IPS DF 19.7 (cell line): ENCODE data around the gene RPS6KL1.

ENCODE experiments used
- DNase-seq: peaks from one replicate; pipeline ENCODE4 v3.0.0-alpha.2; 2013; ENCODE audit warnings: low read depth, low spot score

The RPS6KL1 gene

DNA sequence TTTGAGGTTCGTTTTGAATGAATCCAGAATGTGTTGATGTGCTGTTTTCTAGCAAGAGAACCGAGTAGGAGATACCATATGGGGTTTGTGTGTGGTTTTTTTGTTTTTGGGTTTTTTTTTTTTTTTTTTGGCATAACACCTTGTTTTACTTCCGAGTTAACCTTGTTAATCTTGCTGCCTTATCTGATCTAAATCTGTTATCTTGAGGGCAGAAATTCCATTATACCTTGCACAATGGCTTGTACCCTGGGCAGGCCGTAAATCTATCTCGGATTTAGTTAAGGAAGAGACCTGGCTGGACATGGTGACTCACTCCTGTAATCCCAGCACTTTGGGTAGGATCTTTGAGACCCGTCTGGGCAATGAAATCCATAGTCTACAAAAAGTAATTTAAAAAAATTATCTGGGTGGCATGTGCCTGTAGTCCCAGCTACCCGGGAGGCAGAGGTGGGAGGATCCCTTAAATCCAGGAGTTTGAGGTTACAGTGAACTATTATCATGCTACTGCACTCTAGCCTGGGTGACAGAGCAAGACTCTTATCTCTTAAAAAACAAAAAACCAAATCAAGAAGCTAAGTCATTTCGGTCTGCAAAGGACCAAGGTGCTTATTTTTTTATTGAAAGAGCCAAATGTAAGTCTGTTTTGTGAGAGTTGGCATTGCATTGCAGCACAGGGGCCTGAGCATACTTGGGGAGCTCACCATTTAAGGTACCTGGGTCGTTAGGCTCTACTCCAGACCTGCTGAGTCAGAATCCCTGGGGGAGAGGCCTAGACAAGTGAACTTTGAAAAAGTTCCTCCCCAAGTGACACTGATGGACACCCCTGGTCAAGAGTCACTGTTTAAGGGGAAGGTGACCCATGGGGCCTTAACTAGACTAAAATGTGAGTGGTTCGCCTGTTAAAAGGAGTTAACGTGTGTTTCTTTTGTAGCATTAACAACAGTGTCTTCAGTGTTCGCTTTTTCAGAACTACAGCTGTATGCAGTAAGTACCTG, 34.6 kb downstream of the RPS6KL1 start:
- DNase-seq: no peak

DNA sequence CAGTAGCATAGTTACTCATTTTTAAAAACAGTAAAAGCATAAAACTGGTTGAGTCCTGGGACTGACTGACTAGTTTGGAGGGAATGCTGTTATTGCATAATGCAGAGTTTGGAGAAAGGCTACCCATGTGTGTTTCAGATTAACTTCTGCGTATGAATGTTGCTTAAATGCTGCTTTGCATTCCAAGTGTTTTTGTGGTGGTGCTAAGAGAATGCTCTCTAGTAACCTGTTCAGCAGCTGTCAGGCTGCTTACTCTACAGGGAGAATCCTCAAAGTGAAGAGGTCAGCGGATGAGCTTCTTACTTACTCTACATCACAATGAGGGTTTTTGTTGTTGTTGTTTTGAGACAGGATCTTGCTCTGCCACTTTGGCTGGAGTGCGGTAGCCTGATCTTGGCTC, 37.1 kb downstream of the RPS6KL1 start:
- peak; percentile 78 for DNase-seq

DNA sequence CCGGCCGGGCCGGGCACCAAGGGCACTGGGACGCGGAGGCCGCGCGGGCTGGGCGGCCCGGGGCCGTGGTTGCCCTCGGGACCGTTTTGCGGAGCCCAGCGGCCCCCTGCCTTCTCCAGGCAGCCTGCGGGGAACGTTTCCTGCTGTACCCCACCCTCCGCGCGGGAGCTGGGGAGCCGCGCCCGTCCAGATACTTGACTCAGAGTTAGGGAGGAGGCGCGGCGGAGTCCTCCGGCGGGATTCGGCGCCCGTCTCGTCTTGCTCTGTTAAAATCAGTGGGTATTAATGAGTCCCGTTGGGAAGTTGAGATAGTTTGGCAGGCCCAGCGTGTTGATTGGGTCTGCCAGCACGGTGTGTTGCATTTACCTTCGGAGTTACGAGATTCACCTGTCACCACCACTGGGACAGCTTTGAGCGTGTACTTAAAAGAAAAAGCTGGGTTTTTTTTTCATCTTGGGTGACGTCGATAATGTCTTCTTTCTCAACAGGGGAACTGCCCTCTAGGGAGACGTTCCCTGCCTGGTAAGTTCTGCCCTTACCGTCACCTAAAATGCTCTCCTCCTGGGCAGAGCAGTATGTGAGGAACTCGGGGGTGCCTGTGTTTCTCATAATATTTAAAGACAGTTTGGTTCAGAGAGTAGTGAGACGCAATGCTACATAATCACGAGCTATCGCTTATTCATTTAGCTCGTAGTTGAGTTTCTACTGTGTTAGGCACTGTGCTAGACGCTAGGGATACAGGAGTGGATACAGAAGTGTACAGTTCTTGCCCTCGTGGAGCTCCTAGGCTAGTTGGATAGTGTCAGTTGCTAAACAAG, 40.7 kb downstream of the RPS6KL1 start:
- DNase-seq: no peak

DNA sequence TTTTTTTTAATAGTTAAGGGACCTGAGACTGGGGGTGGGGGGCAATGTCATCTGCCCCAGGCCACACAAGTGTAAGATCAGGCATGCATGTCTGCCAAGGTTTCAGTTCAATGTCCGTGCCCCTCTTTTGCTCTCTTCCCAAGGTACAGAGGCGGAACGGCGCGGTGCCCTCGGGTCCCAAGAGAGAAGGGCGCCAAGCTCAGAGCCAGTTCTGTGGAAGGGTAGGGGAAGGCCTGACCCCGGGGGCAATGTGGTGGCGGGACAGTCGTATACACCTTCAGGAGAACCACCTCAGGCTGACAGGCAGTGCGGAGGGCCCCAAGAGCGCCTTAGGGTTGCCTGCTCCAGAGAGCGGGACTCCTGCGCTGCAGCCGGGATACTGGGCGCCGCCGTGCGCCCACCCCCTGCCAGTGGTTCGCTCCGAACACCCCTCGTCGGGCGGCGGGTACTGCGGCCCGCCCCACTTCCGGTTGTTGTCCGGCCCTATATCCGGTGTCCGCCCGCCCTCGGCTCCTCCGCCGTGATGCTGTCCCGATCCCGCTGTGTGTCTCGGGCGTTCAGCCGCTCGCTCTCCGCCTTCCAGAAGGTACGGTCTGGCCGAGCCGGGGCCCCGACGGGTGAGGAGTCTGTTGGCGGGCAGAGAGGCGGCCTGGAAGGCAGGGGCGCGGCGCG, 41.5 kb downstream of the RPS6KL1 start, which contains the start of gene DLST:
DLST (plus strand) TSS at position 486 of the 672 bp plus-strand sequence; CDS start at position 524, 38 bp downstream.
- DNase-seq: peak; percentile 60

DNA sequence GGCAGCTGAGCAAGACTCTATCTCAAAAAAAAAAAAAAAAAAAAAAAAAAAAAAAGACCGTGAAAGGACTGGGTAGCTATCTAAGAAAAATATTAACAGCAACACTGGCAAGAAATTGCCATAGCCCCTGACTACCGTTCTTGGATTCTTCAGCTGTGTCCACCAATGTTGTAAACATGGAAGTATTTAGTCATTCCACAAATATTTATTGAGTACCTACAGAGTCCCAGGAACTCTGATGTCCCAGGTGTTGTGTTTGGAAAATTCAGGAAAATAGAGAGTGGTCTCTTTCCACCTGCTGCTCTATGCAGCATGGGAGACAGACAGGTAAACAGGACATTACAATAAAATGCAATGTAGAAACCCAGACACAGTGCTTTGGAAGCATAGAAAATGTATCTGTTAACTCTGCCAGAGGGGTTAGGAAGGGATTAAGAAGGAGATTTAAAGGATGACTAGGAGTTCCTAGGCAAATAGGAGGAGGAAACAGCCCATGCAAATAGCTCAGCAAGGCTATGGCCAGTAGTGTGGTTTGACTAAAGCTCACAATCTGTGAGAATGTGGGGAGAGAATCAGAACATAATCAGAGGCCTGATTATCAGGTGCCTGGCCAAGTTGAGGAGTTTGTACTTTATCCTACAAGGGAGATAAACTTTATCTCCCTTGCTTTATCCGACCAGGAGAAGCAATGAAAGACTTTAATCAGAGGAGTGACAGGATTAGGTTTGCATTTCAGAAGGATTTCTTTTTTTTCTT, 43.5 kb downstream of the RPS6KL1 start:
- no peak for DNase-seq

DNA sequence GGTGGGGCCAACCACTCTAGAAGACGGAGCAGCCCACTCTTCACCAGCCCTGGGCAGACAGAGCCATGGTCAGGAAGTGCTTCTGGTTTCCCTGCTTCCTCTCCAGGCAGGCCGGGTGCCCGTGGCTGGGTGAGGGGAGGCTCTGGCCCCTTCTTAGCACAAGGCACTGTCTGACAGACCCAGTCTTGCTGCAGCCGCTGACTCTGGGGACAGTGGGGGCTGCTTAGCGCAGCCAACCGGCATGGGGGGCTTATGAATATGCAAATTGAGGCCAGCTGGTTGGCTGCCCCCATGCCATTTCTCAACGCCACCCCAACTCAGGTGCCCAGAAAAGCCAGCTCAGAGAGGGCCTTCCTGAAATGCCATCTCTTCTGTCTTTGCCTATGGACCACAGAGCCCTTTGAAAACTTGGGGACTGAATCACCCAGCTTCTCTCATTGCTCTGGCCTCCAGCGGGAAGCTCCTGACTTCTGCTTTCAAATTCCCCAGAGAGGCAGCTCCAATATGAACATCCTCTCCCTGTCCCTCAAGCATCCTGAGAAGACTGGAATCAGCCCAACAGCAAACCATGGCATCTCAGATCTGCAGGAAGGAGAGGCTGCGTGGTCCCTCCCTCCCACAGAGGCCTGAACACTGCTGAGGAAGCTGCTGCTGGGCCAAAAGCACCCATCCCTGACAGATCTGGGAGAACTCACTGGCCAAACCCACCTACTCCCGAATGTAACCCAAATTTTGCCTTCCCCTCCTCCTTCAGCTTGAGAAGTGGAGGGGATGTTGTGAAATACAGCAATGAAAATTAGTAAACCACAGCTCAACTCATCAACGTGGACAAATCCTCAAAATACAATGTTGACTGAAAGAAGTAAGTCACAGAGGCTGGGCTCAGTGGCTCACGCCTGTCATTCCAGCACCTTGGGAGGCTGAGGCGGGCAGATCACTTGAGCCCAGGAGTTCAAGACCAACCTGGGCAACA, 46.8 kb downstream of the RPS6KL1 start, which contains the start of gene PROX2:
PROX2 (minus strand) TSS at position 205 of the 973 bp plus-strand sequence. CDS start 12,311 bp downstream, outside the sequence.
- no peak for DNase-seq

DNA sequence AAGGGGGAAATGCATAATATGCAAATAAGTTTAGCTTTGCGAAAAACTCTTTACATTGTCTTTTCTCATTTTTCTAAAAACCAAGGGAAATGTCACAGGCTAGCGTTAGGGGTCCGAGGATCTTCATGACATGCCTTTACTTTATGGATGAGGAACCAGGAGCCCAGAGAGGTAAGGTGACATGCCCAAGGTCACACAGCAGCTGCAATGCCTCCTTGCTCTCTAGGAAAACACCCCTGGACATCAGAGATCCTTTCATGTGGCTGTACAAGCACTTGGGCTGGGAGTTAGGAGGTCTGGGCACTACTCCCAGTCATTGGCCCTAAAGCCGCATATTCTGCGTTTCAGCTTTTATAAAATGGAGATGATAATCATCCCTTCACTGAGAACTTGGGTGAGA, 47.9 kb downstream of the RPS6KL1 start:
- DNase-seq: no peak

DNA sequence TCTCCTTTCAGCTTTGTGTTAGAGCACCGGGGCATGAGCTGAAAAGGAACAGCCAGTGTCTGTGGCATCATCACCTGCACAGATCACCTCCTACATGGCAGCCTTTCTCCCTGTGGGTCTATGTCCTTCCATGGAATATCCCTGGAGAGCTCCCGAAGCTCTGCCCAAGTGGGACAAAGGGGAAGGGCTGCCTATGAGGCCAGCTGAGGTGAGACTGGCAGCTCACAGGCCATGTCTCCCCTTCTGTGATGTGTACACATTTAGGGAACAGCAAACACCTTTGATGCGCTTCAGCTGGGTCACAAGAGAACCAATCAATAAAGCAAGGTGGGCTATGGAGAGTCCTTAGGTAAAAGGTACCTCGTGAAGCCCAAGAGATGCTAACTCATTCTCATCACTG, 51.2 kb downstream of the RPS6KL1 start:
- DNase-seq: no peak

DNA sequence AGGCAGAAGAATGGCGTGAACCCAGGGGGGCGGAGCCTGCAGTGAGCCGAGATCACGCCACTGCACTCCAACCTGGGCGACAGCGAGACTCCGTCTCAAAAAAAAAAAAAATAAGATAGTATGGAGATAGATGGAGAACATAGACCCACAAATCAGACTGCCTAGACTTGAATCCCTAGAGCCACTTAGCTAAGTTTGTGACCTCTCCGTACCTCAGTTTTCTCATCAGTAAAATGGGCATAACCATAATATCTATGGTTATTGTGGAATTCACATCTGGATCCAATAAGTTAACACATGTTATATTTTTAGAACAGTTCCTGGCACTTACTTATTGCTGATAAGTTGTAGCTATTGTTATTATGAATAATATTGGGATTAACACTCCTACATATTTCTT, 54.3 kb downstream of the RPS6KL1 start:
- DNase-seq: no peak

DNA sequence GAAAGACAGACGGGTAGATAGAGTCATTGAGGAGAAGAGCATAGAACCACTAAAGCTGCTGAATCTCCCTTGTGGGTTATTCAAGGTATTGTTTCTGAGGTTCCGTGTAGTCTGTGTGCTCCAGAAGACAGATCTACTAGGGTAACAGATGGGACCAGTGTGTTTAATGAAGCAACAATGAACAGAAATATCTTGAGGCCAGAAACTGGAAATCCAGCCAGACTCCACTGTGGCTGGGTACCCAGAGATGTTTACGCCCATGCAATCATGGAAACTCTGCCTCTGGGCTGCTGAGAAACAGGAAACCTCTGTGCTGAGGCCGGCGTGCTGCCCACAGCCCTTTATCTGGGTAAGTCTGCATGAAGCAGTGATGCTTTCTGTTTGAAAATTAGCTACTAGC, 55.4 kb downstream of the RPS6KL1 start:
- DNase-seq: no peak

DNA sequence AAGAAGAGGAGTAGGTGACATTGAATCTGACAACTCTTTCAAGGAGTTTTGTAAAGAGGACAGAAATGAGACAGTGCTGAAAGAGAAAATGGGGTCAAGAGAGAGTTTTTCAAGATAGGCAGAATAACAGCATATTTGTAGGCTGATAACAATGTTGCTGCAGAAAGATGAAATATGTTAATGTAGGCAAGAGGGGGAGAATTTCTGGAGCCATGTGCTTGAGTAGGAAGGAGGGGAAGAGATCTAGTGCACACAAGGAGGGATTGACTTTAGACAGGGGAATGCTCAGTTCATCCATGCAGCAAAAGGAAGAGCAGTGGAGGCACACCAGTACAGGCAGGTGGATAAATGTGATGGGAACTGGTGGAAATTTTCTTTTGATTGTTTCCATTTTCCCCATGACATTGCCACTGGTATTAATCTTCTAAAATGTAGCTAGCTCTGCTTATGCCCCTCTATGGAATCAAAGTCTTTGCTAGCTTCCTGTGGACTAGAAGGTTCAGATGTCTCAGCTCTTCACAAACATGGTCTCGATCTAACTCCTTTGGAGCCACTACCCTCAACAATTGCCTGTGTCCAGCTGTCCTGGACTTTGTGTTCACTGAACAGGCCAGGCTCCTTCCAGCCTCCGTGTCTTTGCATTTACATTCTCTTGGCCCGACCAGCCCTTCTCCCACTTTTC, 56.2 kb downstream of the RPS6KL1 start:
- DNase-seq: no peak

DNA sequence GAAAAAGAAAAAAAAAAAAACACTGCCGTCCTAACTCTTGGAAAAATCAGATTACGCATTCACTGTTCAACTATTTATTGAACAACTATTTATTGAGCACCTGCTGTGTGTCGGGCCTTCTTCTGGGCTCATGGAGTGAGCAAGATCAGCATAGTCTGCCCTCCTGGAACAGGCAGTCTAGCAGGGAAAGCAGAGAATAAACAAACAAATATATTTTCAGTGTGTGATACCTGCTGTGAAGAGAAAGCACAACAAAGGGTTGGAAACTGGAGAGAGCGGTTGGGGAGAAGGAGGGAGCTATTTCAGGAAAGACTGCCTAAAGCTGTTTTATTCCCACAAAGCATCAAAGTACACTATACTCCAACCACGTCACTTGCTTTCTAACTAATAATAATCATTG, 57.9 kb downstream of the RPS6KL1 start:
- DNase-seq: no peak

DNA sequence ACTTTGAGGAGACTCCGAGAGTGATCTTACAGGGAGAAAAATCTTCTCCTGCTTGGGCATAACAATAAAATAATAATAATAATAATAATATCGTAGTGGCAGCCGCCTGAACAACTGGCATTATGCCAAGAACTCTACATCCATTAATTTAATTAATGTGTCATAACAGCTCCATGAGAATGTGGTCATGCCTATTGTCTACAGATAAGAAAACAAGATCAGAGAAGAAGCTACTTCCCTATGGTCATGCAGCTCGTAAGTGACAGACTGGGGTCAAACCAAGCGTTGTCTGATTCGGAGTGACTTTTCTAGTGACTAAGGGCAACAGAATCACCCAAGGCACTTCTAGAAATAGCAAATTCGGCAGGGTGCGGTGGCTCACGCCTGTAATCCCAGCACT, 58.9 kb downstream of the RPS6KL1 start:
- no peak for DNase-seq

DNA sequence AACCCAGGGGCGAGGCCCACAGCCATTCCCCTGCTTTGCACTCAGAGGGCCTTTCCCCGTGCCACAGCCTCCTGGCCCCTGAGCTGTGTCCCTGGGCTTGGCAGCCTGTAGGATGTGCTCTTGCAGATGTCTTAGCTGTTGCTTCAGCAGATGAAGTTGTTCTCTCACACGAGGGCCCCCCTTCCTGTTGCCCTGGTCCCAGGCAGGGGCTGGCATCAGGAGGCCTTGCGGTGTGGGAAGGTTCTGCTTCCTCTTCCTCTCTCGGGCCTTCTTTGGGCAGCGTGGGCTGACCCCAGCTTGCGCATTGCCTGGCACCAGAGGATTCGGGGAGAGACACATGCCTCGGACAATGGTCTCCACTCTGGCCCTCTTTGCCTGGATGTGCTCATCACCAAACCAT, 59.8 kb downstream of the RPS6KL1 start:
- DNase-seq: no peak

DNA sequence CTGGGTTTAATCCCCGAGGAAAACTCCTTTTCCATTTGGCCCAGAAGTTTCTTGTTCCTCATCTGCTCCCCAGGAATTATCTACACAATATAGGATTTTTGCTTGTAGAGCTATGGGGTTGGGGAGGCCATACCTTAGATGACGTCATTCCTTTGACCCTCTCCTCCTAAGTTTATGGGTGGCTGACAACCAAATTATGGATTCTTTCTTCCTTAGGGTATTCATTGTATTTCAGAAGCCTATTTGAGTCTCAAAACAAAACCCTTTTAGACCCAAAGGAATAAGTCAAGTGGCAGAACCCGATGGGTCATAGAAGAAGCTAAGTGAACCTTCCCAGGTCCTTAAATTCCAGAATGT, 61.3 kb downstream of the RPS6KL1 start:
- no peak for DNase-seq

DNA sequence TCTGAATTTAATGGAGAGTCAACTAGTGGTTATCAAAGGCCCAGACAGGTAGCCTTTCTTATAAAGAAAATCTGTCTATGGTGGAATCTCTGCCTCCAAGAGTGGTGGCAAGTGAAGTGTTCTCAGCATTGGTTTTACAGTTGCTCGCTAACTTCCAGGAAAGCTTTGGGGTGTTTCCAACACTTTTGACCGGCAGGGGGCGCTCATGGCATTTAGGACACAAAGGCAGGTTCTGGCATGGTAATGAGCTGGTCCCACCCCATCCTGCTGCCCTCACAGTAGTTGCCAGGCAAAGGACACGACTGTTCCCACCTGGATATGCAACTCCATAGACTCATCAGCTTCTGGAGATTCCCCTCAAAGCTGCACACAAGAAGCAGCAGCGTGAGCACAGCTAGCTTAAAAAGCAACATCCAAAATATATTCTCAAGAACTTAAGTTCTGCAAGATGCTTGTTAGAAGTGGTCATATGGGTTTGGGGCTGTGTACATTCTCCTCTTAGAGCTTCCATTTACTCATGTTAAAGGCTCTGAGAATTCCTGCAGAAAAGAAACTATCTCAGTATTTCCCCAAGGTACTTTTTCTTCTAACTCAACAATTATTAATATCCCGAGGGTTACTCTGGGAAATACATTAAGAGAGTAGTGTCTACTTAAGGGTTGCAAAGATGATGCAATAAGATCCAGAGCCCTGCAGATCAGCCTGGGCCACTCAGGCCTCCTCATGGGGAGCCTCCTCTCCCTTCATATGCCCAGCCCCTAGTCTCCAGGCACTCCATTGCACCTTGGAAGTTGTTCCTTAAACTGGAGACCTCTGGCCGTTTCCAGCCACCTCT, 61.9 kb downstream of the RPS6KL1 start:
- peak; percentile 63 for DNase-seq

DNA sequence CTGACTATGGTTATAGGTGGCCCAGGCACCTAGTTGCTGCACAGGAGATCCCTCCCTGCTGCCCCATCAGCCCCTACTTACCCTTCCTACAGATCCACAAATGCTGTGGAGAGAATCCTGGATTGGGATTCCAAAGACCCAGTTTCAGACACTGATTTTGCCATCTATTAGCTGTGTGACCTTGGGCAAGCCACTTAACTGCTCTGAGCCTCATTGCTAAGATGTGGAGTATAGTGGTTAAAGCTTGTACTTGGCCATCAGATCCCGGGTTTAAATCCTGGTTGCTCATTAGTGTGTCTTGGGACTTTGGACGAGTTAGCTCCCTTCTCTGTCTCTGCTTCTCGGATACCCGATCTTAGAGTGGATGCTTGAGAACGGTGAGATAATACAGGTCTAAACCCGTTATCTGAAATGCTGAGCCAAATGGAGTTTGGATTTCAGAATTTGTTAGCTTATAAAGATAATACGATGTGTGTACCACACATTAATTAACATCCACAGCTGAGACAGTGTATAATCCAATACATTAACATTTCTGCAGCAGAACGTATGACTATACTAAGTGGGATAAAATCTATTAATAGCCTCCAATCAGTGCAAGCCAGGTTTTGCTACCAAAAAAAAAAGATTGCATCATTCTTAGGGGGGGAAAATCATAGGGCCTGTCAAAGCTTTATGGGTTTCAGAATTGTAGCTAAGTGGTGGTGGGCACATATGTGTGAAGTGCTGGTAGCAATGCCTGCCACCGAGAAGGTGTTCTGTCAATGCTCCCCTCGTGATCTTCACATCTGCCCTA, 63.1 kb downstream of the RPS6KL1 start:
- no peak for DNase-seq

DNA sequence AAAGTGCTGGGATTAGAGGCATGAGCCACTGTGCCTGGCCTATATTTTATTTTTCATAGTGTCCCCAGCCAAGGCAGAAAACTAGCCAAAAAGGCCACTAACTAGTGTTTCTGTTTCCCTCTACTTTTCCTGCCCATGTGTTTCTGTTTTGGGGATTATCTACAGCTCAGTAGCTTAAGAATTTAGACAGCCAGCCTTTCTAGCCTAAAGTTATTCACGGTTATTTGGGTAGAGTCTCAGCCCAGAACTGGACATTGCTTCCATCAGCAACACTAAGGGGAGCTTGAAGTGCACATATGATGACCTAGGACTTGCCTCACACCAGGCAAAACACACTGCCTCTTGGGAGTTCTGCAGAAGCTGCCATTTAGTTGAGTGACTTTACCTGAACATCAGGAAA, 65.0 kb downstream of the RPS6KL1 start:
- no peak for DNase-seq
